CD4-positive, CD25-positive, alpha-beta regulatory T cell (primary cell): ENCODE measurements around the gene KCNA5. TPM values are rescaled to one million over a fixed set of nuclear protein-coding genes. Genes with fewer than 3 reads are reported as not detected.

Experiments
- ATAC-seq, 2 donors: fragments of 150-1000 bp; cut with Tn5 transposase; one replicate each; pipeline ENCODE4 v1.10.0; 2021; ENCODE audit warnings: low read depth in 2 of 2, moderate number of reproducible peaks in 2 of 2, moderate library complexity in 1 of 2
- DNase-seq, 3 donors: peaks; one replicate each; pipeline versions ENCODE4 v3.0.0 to v3.0.0-alpha.2; 2012 to 2022; ENCODE audit warnings: mixed read lengths in 1 of 3
- H3K27ac ChIP-seq: one replicate; pipeline ENCODE4 v1.7.0; 2013; ENCODE audit warnings: mild to moderate bottlenecking, low read length; ENCODE audit not compliant: insufficient read depth, poor library complexity, severe bottlenecking
- H3K27me3 ChIP-seq: one replicate; pipeline ENCODE4 v1.7.0; 2013; ENCODE audit warnings: low read length; ENCODE audit not compliant: control insufficient read depth, insufficient read depth
- H3K36me3 ChIP-seq: one replicate; pipeline ENCODE4 v1.7.0; 2013; ENCODE audit warnings: mild to moderate bottlenecking, low read length, moderate library complexity; ENCODE audit not compliant: control insufficient read depth, insufficient read depth
- H3K4me1 ChIP-seq: 2 replicates; pipeline ENCODE4 v1.7.0; 2013; ENCODE audit warnings: mild to moderate bottlenecking, low read length; ENCODE audit not compliant: insufficient read depth, control insufficient read depth, poor library complexity, severe bottlenecking
- H3K4me3 ChIP-seq: one replicate; pipeline ENCODE4 v1.7.0; 2013; ENCODE audit warnings: low read depth, mild to moderate bottlenecking, low read length, moderate library complexity
- H3K9me3 ChIP-seq, 2 experiments: 1 replicate in 1 of 2; 2 replicates in 1 of 2; pipeline ENCODE4 v1.7.0; 2013; ENCODE audit warnings: low read length in 2 of 2, mild to moderate bottlenecking in 1 of 2, moderate library complexity in 1 of 2; ENCODE audit not compliant: control insufficient read depth in 2 of 2
- H3K27ac Mint-ChIP-seq, 3 donors: one replicate each; pipeline ENCODE4 v1.8.0; 2020 to 2022; ENCODE audit warnings: mild to moderate bottlenecking in 3 of 3, mixed read lengths in 3 of 3, moderate library complexity in 2 of 3
- H3K27me3 Mint-ChIP-seq: one replicate; pipeline ENCODE4 v1.8.0; 2022; ENCODE audit warnings: mild to moderate bottlenecking, mixed read lengths
- H3K36me3 Mint-ChIP-seq: one replicate; pipeline ENCODE4 v1.8.0; 2020; ENCODE audit warnings: mixed read lengths
- H3K4me1 Mint-ChIP-seq, 4 donors: one replicate each; pipeline ENCODE4 v1.8.0; 2020 to 2022; ENCODE audit warnings: mixed read lengths in 4 of 4, mild to moderate bottlenecking in 1 of 4
- H3K4me3 Mint-ChIP-seq, 4 donors: one replicate each; pipeline ENCODE4 v1.8.0; 2020 to 2022; ENCODE audit warnings: mild to moderate bottlenecking in 4 of 4, mixed read lengths in 4 of 4, moderate library complexity in 3 of 4
- H3K9me3 Mint-ChIP-seq, 7 donors: one replicate each; pipeline ENCODE4 v1.8.0; 2020 to 2022; ENCODE audit warnings: mixed read lengths in 7 of 7, mild to moderate bottlenecking in 3 of 7, moderate library complexity in 2 of 7
- polyA plus RNA-seq, 4 donors: library from polyadenylated mRNA; unstranded; fragments of 300-500 nt; fragmentation: Illumina TruSeq; gene quantifications; one replicate each; pipeline ENCODE4 v1.2.3, GENCODE V29; 2021
- total RNA-seq: library from RNA; stranded (reverse); gene quantifications from one replicate; pipeline ENCODE4 v1.2.3, GENCODE V29; 2022

KCNA5 gene
- total and polyA plus RNA-seq, 5 donors from 2014 or later = not detected

GRCh38 chr12:5094551-5094950 lies 50.9 kb downstream of the KCNA5 start:
- ATAC-seq = no peak
- Histone ChIP-seq H3K36me3 (no peaks in the 10 kb centered on the region), H3K4me3 (no peak overlapping the region), H3K9me3 (no peaks in the 10 kb centered on the region), H3K27ac (no peak overlapping the region), H3K27me3 (peaks cover 8% of the 10 kb centered on the region), H3K4me1 (no peaks in the 10 kb centered on the region)
- H3K9me3 Mint-ChIP-seq = no peaks in the 10 kb centered on the region
- no peak overlapping the region for H3K4me3 Mint-ChIP-seq
- no peaks in the 10 kb centered on the region for H3K4me1 Mint-ChIP-seq
- DNase-seq = no peak
- no peaks in the 10 kb centered on the region for H3K36me3 Mint-ChIP-seq
- peaks cover 10% of the 10 kb centered on the region for H3K27me3 Mint-ChIP-seq
- H3K27ac Mint-ChIP-seq = no peak overlapping the region

- H3K4me3 Mint-ChIP-seq = no peak overlapping the region
- Histone ChIP-seq H3K4me3 (no peak overlapping the region), H3K27ac (no peak overlapping the region), H3K4me1 (no peaks in the 10 kb centered on the region), H3K36me3 (no peaks in the 10 kb centered on the region), H3K9me3 (no peaks in the 10 kb centered on the region), H3K27me3 (peaks cover 8% of the 10 kb centered on the region)
- H3K27me3 Mint-ChIP-seq = peaks cover 13% of the 10 kb centered on the region
- ATAC-seq (no peak), DNase-seq (no peak)
- no peaks in the 10 kb centered on the region for H3K9me3 Mint-ChIP-seq
- no peak overlapping the region for H3K27ac Mint-ChIP-seq
- no peaks in the 10 kb centered on the region for H3K36me3 Mint-ChIP-seq
- H3K4me1 Mint-ChIP-seq = no peaks in the 10 kb centered on the region
These were observed 51.3 kb downstream of the KCNA5 start for GRCh38 chr12:5094986-5095385.

Other genes with a start within 250 kb of the KCNA5 start
- not detected for gene KCNA1, start 134.0 kb upstream of the KCNA5 start, total RNA-seq
- gene KCNA1, start 134.0 kb upstream of the KCNA5 start, polyA plus RNA-seq = not detected